ENCODE results near the gene BFAR.

DNA sequence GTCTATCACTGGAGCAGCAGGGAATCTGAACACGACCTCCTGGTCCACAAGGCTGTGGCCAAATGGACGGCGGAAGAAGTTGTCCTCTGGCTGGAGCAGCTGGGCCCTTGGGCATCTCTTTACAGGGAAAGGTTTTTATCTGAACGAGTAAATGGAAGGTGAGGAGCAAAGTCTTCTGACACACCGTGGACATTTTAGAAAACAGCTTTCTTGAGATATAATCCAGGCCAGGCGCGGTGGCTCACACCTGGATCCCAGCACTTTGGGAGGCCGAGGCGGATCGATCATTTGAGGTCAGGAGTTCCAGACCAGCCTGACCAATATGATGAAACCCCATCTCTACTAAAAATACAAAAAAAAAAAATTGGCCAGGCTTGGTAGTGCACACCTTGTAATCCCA is 17.1 kb downstream of the BFAR start:
- TF ChIP-seq, protein P1, sequence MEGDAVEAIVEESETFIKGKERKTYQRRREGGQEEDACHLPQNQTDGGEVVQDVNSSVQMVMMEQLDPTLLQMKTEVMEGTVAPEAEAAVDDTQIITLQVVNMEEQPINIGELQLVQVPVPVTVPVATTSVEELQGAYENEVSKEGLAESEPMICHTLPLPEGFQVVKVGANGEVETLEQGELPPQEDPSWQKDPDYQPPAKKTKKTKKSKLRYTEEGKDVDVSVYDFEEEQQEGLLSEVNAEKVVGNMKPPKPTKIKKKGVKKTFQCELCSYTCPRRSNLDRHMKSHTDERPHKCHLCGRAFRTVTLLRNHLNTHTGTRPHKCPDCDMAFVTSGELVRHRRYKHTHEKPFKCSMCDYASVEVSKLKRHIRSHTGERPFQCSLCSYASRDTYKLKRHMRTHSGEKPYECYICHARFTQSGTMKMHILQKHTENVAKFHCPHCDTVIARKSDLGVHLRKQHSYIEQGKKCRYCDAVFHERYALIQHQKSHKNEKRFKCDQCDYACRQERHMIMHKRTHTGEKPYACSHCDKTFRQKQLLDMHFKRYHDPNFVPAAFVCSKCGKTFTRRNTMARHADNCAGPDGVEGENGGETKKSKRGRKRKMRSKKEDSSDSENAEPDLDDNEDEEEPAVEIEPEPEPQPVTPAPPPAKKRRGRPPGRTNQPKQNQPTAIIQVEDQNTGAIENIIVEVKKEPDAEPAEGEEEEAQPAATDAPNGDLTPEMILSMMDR (IDR thresholded peaks at IDR 0.05): no peak
- TF ChIP-seq, protein P2, sequence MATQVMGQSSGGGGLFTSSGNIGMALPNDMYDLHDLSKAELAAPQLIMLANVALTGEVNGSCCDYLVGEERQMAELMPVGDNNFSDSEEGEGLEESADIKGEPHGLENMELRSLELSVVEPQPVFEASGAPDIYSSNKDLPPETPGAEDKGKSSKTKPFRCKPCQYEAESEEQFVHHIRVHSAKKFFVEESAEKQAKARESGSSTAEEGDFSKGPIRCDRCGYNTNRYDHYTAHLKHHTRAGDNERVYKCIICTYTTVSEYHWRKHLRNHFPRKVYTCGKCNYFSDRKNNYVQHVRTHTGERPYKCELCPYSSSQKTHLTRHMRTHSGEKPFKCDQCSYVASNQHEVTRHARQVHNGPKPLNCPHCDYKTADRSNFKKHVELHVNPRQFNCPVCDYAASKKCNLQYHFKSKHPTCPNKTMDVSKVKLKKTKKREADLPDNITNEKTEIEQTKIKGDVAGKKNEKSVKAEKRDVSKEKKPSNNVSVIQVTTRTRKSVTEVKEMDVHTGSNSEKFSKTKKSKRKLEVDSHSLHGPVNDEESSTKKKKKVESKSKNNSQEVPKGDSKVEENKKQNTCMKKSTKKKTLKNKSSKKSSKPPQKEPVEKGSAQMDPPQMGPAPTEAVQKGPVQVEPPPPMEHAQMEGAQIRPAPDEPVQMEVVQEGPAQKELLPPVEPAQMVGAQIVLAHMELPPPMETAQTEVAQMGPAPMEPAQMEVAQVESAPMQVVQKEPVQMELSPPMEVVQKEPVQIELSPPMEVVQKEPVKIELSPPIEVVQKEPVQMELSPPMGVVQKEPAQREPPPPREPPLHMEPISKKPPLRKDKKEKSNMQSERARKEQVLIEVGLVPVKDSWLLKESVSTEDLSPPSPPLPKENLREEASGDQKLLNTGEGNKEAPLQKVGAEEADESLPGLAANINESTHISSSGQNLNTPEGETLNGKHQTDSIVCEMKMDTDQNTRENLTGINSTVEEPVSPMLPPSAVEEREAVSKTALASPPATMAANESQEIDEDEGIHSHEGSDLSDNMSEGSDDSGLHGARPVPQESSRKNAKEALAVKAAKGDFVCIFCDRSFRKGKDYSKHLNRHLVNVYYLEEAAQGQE (IDR thresholded peaks at IDR 0.05; ENCODE audit: low read depth, low read length): no peak
- no peak for TF ChIP-seq POLR2AphosphoS5 (IDR thresholded peaks at IDR 0.05; ENCODE audit: low read depth, low read length)
